ENCODE data around the gene BRMS1.

Gene BRMS1, protein sequence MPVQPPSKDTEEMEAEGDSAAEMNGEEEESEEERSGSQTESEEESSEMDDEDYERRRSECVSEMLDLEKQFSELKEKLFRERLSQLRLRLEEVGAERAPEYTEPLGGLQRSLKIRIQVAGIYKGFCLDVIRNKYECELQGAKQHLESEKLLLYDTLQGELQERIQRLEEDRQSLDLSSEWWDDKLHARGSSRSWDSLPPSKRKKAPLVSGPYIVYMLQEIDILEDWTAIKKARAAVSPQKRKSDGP

DNA sequence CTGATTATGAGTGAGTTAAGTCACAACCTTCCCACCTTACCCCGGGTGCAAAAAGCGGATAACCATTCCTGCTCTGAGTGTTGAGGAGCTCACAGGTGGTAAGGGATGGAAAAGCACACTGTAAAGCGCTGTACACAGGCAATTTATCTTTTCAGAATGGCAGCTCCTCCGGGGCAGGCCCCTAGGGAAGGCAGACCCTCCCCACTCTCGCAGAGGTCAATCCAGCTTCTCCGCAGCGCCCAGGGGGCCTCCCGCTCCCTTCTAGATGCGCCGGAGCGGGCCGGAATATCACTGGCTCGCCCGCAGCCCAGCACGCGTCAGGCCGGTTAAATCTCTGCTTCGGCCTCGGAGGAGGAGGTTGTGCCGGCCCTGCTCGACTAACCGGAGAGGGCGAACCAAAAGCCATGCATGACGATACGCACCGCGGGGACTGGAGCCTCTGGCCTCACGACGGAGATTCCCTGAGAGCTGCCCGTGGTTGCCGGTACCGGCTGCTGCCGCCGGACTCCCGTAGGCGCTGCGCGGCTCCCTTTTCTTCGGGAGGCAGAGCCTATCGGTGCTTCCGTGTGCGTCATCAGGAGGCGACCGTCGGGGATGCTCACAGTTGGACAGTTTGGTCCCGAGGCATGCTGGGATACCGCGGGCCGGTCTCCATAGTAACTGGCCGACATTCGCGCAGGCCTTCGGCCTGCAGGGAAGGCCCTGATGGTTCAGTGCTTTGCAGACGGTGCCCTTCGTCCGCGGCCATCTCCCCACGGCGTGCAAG lies at the start of gene BRMS1:
BRMS1 (minus strand) TSS at position 555 of the 766 bp plus-strand sequence. CDS start 2,870 bp downstream, outside the sequence.
- no peak for TF ChIP-seq GATA2 (IDR thresholded peaks at IDR 0.05; ENCODE audit: low read depth, low read length)
- no peak for TF ChIP-seq GATA3 (IDR thresholded peaks at IDR 0.05; ENCODE audit: low read depth, low read length)

GRCh38 chr11:66393954-66394353 lies 49.0 kb upstream of the BRMS1 start:
- no peak for TF ChIP-seq GATA2 (IDR thresholded peaks at IDR 0.05; ENCODE audit: low read depth, low read length)
- TF ChIP-seq GATA3 (IDR thresholded peaks at IDR 0.05; ENCODE audit: low read depth, low read length), result no peak

DNA sequence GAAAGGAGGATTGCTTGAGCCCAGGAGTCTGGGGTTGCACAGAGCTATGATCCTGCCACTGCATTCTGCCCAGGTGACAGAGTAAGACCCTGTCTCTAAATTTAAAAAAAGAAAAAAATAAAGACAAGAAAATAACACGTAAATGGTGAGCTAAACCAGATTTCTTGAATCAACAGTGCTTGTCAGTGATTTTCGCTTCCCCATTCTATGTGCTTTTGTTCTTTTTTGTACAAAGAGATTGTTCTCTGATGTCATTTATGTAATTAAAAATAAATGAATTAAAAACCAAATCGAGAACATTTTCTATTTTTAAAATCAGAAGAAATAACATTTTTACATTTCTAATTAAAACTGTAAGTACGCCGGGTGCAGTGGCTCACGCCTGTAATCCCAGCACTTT lies 46.4 kb upstream of the BRMS1 start:
- TF ChIP-seq GATA3 (IDR thresholded peaks at IDR 0.05; ENCODE audit: low read depth, low read length) (no peak), GATA2 (IDR thresholded peaks at IDR 0.05; ENCODE audit: low read depth, low read length) (no peak)

GRCh38 chr11:66388780-66389386 lies 44.0 kb upstream of the BRMS1 start:
- no peak for TF ChIP-seq GATA3 (IDR thresholded peaks at IDR 0.05; ENCODE audit: low read depth, low read length)
- TF ChIP-seq GATA2 (IDR thresholded peaks at IDR 0.05; ENCODE audit: low read depth, low read length), result no peak

- no peak for TF ChIP-seq GATA2 (IDR thresholded peaks at IDR 0.05; ENCODE audit: low read depth, low read length)
These were observed 41.5 kb upstream of the BRMS1 start for GRCh38 chr11:66386171-66387069.

- TF ChIP-seq GATA2 (IDR thresholded peaks at IDR 0.05; ENCODE audit: low read depth, low read length) (no peak), GATA3 (IDR thresholded peaks at IDR 0.05; ENCODE audit: low read depth, low read length) (no peak)
These were observed 28.4 kb upstream of the BRMS1 start for GRCh38 chr11:66373265-66373664.

- TF ChIP-seq GATA3 (IDR thresholded peaks at IDR 0.05; ENCODE audit: low read depth, low read length) (no peak), GATA2 (IDR thresholded peaks at IDR 0.05; ENCODE audit: low read depth, low read length) (no peak)
These were observed 26.9 kb upstream of the BRMS1 start, which contains the start of gene SLC29A2 for GRCh38 chr11:66371627-66372415. Gene SLC29A2 (minus strand): TSS chr11:66371760. CDS start chr11:66371591, 169 bp downstream.

GRCh38 chr11:66369073-66369894 lies 24.4 kb upstream of the BRMS1 start:
- TF ChIP-seq GATA3 (IDR thresholded peaks at IDR 0.05; ENCODE audit: low read depth, low read length), result no peak
- no peak for TF ChIP-seq GATA2 (IDR thresholded peaks at IDR 0.05; ENCODE audit: low read depth, low read length)

DNA sequence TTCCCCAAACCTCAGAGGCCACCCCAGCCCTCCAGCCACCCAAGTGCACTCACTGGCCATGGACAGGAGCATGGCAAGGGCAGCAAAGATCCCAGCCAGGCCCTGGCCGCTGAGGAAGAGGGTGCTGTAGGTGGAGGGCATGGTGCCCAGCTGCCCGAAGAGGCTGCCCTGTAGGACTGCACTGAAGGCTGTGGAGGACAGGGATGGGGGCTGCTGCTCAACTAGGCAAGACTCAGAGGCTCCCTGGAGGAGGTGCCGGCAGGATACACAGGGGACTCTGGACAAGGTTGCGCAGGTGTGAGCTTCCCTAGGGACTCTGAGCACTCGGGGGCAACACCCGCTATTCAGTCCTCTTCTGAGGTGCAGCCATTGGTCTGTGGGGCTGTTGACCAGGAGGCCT lies 23.6 kb upstream of the BRMS1 start:
- TF ChIP-seq GATA3 (IDR thresholded peaks at IDR 0.05; ENCODE audit: low read depth, low read length), result no peak

GRCh38 chr11:66367561-66368312 lies 22.8 kb upstream of the BRMS1 start:
- TF ChIP-seq GATA2 (IDR thresholded peaks at IDR 0.05; ENCODE audit: low read depth, low read length) (no peak), GATA3 (IDR thresholded peaks at IDR 0.05; ENCODE audit: low read depth, low read length) (no peak)

DNA sequence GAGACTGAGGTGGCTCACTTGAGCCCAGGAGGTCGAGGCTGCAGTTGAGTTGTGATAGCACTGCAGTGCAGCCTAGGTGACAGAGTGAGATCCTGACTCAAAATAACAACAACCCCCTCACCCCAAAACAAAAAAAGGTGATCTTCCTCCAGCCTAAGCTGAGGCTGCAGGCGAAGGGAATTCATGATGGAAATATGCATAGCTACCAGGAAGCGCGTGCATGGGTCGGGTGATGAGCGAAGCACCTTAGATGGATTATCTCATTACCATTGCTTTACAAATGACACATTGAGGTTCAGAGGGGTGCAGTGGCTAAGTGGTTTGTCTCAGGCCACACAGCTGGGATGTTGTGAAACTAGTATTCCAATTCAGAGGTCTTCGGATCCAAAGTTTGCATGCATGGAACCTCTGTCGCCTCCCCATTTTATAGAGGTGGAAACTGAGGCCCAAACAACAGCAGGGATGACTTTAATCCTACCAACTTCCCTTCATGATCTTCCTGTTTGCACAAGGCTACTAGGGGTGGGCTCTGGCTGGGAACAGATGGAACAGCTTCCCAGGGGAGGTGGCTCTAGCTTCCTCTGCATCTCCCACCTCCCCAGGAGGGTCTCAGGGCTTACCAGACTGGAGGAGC lies 22.1 kb upstream of the BRMS1 start:
- TF ChIP-seq GATA2 (IDR thresholded peaks at IDR 0.05; ENCODE audit: low read depth, low read length), result no peak
